GM12872 (cell line): ENCODE measurements around the gene ABCD3.

ENCODE experiments used
- TF ChIP-seq, protein P1 (sequence below): IDR thresholded peaks from 3 replicates; pipeline ENCODE4 v1.5.1; 2011; ENCODE audit warnings: low read depth, mild to moderate bottlenecking, low read length, moderate library complexity; ENCODE audit not compliant: insufficient read depth

Gene ABCD3

GRCh38 chr1:94526152-94526980, 108.2 kb downstream of the ABCD3 start:
- TF ChIP-seq, protein P1, sequence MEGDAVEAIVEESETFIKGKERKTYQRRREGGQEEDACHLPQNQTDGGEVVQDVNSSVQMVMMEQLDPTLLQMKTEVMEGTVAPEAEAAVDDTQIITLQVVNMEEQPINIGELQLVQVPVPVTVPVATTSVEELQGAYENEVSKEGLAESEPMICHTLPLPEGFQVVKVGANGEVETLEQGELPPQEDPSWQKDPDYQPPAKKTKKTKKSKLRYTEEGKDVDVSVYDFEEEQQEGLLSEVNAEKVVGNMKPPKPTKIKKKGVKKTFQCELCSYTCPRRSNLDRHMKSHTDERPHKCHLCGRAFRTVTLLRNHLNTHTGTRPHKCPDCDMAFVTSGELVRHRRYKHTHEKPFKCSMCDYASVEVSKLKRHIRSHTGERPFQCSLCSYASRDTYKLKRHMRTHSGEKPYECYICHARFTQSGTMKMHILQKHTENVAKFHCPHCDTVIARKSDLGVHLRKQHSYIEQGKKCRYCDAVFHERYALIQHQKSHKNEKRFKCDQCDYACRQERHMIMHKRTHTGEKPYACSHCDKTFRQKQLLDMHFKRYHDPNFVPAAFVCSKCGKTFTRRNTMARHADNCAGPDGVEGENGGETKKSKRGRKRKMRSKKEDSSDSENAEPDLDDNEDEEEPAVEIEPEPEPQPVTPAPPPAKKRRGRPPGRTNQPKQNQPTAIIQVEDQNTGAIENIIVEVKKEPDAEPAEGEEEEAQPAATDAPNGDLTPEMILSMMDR: no peak

DNA sequence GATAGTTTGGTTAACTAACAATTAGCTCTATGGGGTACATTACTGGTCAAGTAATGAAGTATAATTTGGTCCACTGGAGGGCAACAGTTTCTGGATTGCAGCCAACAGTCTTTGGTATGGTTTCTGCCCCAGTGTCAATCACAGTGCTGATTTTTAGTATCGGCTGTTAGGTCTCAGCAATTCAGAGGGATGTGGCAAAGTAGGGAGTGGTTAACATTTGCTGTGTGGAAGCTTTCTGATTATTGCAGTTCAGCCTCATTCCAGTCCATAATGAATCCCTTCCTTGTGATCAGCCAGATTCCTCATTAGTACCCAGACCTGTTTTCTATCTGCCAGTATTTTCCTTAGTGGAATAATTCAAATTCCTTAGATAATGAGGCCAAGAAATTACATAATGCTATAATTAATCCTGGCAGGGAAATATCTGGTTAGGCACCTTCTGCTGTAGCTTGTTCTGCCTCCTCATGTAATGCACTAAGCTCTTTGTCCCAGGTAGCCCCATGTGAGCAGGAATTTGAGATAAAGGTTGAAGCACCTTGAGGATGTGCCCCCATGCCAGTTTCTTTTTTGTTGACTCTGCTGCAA, 109.3 kb downstream of the ABCD3 start:
- TF ChIP-seq, protein P1: no peak

DNA sequence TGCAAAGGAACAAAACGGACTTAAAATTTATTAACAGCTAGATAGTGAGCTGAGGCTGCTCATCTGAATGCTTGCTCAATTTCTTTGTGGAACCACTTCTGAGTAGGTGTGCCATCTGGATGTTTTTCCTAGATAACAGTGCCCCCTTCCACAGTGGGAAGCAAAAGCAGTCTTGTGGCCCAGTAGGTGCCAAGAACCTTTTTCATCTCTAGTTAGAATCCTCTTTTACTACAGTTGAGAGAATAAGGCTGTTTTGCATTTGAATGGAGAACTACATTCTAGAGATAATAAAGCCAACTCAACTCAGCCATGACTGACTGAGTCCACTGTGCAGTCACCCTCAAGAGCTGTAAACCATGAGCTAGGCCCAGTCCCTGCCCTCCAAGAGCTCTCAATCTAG, 110.1 kb downstream of the ABCD3 start:
- TF ChIP-seq, protein P1: no peak

GRCh38 chr1:94528826-94529225, 110.6 kb downstream of the ABCD3 start:
- TF ChIP-seq, protein P1: no peak

GRCh38 chr1:94529416-94529815, 111.2 kb downstream of the ABCD3 start:
- TF ChIP-seq, protein P1: no peak

DNA sequence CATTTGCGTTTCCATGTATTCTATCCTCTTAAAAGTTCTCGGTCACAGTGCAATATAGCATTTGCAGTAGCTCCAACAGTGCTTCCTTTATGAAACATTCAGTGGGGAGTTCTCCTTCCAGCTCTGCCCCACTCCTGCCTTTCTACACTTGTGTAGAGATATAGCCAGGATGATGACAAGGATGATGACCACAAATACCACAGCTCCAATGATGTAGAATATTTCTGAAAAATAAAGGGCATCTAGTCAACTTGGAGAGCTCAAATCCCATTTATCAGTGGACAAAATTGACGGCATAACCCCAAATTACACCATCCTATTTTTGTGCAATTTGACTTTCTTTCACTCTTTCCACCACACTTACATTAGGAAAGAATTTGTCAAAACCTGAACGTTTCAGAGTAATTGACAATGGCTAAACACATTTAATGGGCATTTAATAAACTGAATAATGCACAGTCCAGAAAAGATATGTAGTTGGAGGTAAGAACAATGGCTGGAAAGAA, 112.2 kb downstream of the ABCD3 start:
- TF ChIP-seq, protein P1: no peak

DNA sequence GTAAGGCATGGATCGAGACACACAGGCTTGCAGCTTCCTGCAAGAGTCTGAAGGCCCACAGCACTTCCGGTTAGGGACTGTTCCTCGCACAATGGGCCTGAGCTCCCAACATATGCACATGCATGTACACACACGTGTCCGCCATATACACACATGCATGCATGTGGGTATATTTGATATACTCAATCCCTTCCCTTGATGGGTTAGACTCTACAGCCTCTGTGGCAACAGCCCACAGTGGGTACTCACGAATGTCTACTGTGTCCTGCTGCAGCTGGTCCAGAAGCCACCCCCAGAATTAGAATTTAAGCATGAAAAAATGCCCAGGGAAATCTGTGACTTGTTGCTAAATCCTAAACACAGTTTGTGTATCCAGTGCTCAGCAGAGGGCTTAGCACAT, 113.5 kb downstream of the ABCD3 start:
- TF ChIP-seq, protein P1: no peak
